HepG2 (cell line): ENCODE results near the gene CEP97. TPM values are rescaled to one million over a fixed set of nuclear protein-coding genes. Genes with fewer than 3 reads are reported as not detected.
A peak's percentile ranks its signal among the peaks of the same experiment; 100 is the strongest.

ENCODE experiments used
- ATAC-seq: fragments of 200-7000 bp; cut with Tn5 transposase; 3 replicates; pipeline ENCODE4 v1.9.1; 2020; ENCODE audit warnings: mild to moderate bottlenecking, moderate library complexity
- BruUV-seq: library from RNA; stranded (reverse); fragments of 400-500 nt; replicated peaks from 2 replicates; lab custom pipeline; 2021; lab: Mats Ljungman, UMichigan
- CTCF ChIA-PET: fragments of 300-600 bp; formaldehyde crosslinking; extraction: SDS; loops from one replicate; lab custom pipeline; 2021; ENCODE audit warnings: low total read pairs, inconsistent platforms, low intra/inter-chr PET ratio; lab: Yijun Ruan, JAX
- POLR2A ChIA-PET: fragments of 350-600 bp; sonication (Branson Sonifier 250); formaldehyde crosslinking; loops from one replicate; lab custom pipeline; 2020; ENCODE audit warnings: antibody characterized with exemption, inconsistent platforms; lab: Yijun Ruan, JAX
- DNase-seq: peaks from one replicate; pipeline ENCODE4 v3.0.0-alpha.2; 2015; ENCODE audit warnings: low spot score
- FAIRE-seq: peaks from 3 replicates; lab custom pipeline; 2011; peaks lifted over from hg19 to GRCh38; lab: Jason Lieb, UNC
- H2AFZ ChIP-seq: one replicate; pipeline ENCODE4 v1.6.1; 2011; ENCODE audit warnings: low read length, inconsistent platforms
- H3K27ac ChIP-seq: fragments of 300-600 bp; 3 replicates; pipeline ENCODE4 v1.8.0; 2011; ENCODE audit warnings: mixed run types, mild to moderate bottlenecking, mixed read lengths, low read length, inconsistent platforms; ENCODE audit not compliant: insufficient read depth; ENCODE audit errors: extremely low read length
- H3K27me3 ChIP-seq, 2 experiments: fragments of 200-600 bp in 1 of 2; 2 replicates in 1 of 2; 3 replicates in 1 of 2; pipeline versions ENCODE4 v1.6.0 to v1.8.0; 2011; ENCODE audit warnings: low read length in 2 of 2, mild to moderate bottlenecking in 2 of 2, moderate library complexity in 2 of 2, inconsistent platforms in 1 of 2; ENCODE audit not compliant: insufficient read depth in 2 of 2, control insufficient read depth in 1 of 2
- H3K36me3 ChIP-seq, 2 experiments: fragments of 200-600 bp in 1 of 2; replicated peaks in 1 of 2; 2 replicates in 1 of 2; 3 replicates in 1 of 2; pipeline versions ENCODE4 v1.5.1 to v1.8.0; 2011; ENCODE audit warnings: low read length in 2 of 2, inconsistent platforms in 1 of 2; ENCODE audit not compliant: insufficient read depth in 2 of 2, control insufficient read depth in 1 of 2
- H3K4me1 ChIP-seq: 2 replicates; pipeline ENCODE4 v1.5.1; 2012; ENCODE audit warnings: low read length, inconsistent platforms; ENCODE audit not compliant: insufficient read depth
- H3K4me2 ChIP-seq: 2 replicates; pipeline ENCODE4 v1.6.0; 2011; ENCODE audit warnings: low read depth, low read length, inconsistent platforms
- H3K4me3 ChIP-seq, 3 experiments: fragments of 200-600 bp in 1 of 3; sonication (generic), shearing (Covaris generic) in 1 of 3; replicated peaks in 1 of 3; 2 replicates each; pipeline ENCODE4 v1.5.1; 2011 to 2016; ENCODE audit warnings: low read length in 3 of 3, inconsistent platforms in 2 of 3, low read depth in 2 of 3, mild to moderate bottlenecking in 2 of 3, control low read depth in 1 of 3, mixed read lengths in 1 of 3; ENCODE audit not compliant: insufficient read depth in 1 of 3
- H3K79me2 ChIP-seq: one replicate; pipeline ENCODE4 v1.6.1; 2011; ENCODE audit warnings: low read length, inconsistent platforms; ENCODE audit not compliant: insufficient read depth
- H3K9ac ChIP-seq: 2 replicates; pipeline ENCODE4 v1.6.0; 2011; ENCODE audit warnings: mild to moderate bottlenecking, low read depth, low read length, inconsistent platforms; ENCODE audit not compliant: insufficient read depth
- H3K9me3 ChIP-seq: 2 replicates; pipeline ENCODE4 v1.5.1; 2012; ENCODE audit warnings: mild to moderate bottlenecking, low read length
- H4K20me1 ChIP-seq: 2 replicates; pipeline ENCODE4 v1.6.0; 2011; ENCODE audit warnings: inconsistent platforms, mild to moderate bottlenecking, low read length, moderate library complexity; ENCODE audit not compliant: insufficient read depth
- CENPX ChIP-seq: sonication (generic); formaldehyde crosslinking; IDR thresholded peaks from 2 replicates; pipeline ENCODE4 v1.9.0; 2021; ENCODE audit warnings: mild to moderate bottlenecking, missing genetic modification reagents, moderate library complexity
- FOXO1 ChIP-seq: sonication (generic); formaldehyde crosslinking; IDR thresholded peaks from 2 replicates; pipeline ENCODE4 v1.4.0; 2020; ENCODE audit warnings: missing genetic modification reagents
- HDAC2 ChIP-seq: sonication (generic); formaldehyde crosslinking; IDR thresholded peaks from 2 replicates; pipeline ENCODE4 v1.4.0; 2020; ENCODE audit warnings: missing genetic modification reagents
- HNF4A ChIP-seq: sonication (generic); formaldehyde crosslinking; IDR thresholded peaks from 2 replicates; pipeline ENCODE4 v1.4.0; 2020; ENCODE audit warnings: missing genetic modification reagents
- IKZF1 ChIP-seq: fragments of 450-650 bp; IDR thresholded peaks from 2 replicates; pipeline ENCODE4 v1.7.1; 2016
- MAFK ChIP-seq, 2 experiments: IDR thresholded peaks in 1 of 2; conservative IDR thresholded peaks in 1 of 2; 2 replicates each; pipeline ENCODE4 v1.6.1; 2011; ENCODE audit warnings: improper control_type of control experiment in 2 of 2, low read length in 2 of 2
- MLLT10 ChIP-seq: sonication (generic); formaldehyde crosslinking; IDR thresholded peaks from 2 replicates; pipeline ENCODE4 v1.4.0; 2020; ENCODE audit warnings: missing genetic modification reagents
- MTA1 ChIP-seq: sonication (generic); formaldehyde crosslinking; IDR thresholded peaks from 2 replicates; pipeline ENCODE4 v1.4.0; 2020; ENCODE audit warnings: missing genetic modification reagents, mild to moderate bottlenecking, borderline replicate concordance
- NONO ChIP-seq, 2 experiments: fragments of 450-650 bp in 1 of 2; sonication (generic) in 1 of 2; formaldehyde crosslinking in 1 of 2; IDR thresholded peaks in 1 of 2; conservative IDR thresholded peaks in 1 of 2; 2 replicates each; pipeline versions ENCODE4 v1.6.1 to v1.8.0; 2017 to 2022; ENCODE audit warnings: mild to moderate bottlenecking in 1 of 2, missing genetic modification reagents in 1 of 2, moderate library complexity in 1 of 2
- PITX1 ChIP-seq: sonication (generic); formaldehyde crosslinking; IDR thresholded peaks from 2 replicates; pipeline ENCODE4 v1.5.1; 2020; ENCODE audit warnings: mild to moderate bottlenecking, missing genetic modification reagents
- POLR2AphosphoS2 ChIP-seq: IDR thresholded peaks from 2 replicates; pipeline ENCODE4 v1.6.1; 2011; ENCODE audit warnings: low read depth, low read length, improper control_type of control experiment
- ZFP36L1 ChIP-seq: sonication (generic); formaldehyde crosslinking; IDR thresholded peaks from 2 replicates; pipeline ENCODE4 v1.8.0; 2022; ENCODE audit warnings: mild to moderate bottlenecking, missing genetic modification reagents, moderate library complexity
- ZNF143 ChIP-seq: sonication (generic); formaldehyde crosslinking; IDR thresholded peaks from 2 replicates; pipeline ENCODE4 v1.4.0; 2020; ENCODE audit warnings: missing genetic modification reagents
- ZNF792 ChIP-seq: IDR thresholded peaks from 2 replicates; pipeline ENCODE4 v1.6.1; 2016
- ZSCAN22 ChIP-seq: sonication (generic); formaldehyde crosslinking; IDR thresholded peaks from 2 replicates; pipeline ENCODE4 v1.4.0; 2020; ENCODE audit warnings: mild to moderate bottlenecking, missing genetic modification reagents
- WGBS: methylation state at CpG from one replicate; pipeline ENCODE4 v1.1.6; 2017; ENCODE audit warnings: low lambda C conversion rate; 5-methylcytosine and 5-hydroxymethylcytosine counted together
- in situ Hi-C: cut with HindIII; loops from 2 replicates; pipeline ENCODE4 v1.10.0; 2017; ENCODE audit warnings: low pct_unique_long_range_greater_than_20kb; ENCODE audit not compliant: extremely low pct_ligation_motif_present
- intact Hi-C: fragments of 100-400 bp; cut with micrococcal nuclease; formaldehyde crosslinking; loops from one replicate; pipeline ENCODE4 v1.10.0; 2022; ENCODE audit not compliant: unreplicated experiment
- polyA plus RNA-seq, 8 experiments: library from polyadenylated mRNA; depleted of rRNA in 3 of 8; stranded (reverse) in 7 of 8; unstranded in 1 of 8; fragments of >200 nt; fragmentation: Illumina TruSeq in 4 of 8; extraction: Trizol in 4 of 8; gene quantifications; 2 replicates each; pipeline versions ENCODE4 v1.2.1 to v1.2.3, GENCODE V29; 2011 to 2016; ENCODE audit warnings: low read depth in 4 of 8, missing spikeins in 1 of 8, mixed read lengths in 1 of 8; ENCODE audit not compliant: insufficient read depth in 1 of 8
- total RNA-seq, 5 experiments: library from RNA; depleted of rRNA; stranded (reverse); fragments of >200 nt; fragmentation: Illumina TruSeq; extraction: Trizol; gene quantifications; 2 replicates each; pipeline ENCODE4 v1.2.3, GENCODE V29; 2016; ENCODE audit warnings: low read depth in 1 of 5
- TF ChIP-seq, protein P1 (sequence below): sonication (generic); formaldehyde crosslinking; IDR thresholded peaks from 2 replicates; pipeline ENCODE4 v1.8.0; 2022; ENCODE audit warnings: missing genetic modification reagents, mild to moderate bottlenecking, moderate library complexity, borderline replicate concordance
- TF ChIP-seq, protein P2 (sequence below): IDR thresholded peaks from 2 replicates; pipeline ENCODE4 v1.6.1; 2016; ENCODE audit warnings: low read depth, missing genetic modification reagents, missing compliant biosample characterization

CEP97 gene
- total and polyA plus RNA-seq, 2 of the 13 experiments (the other 11 are each of a cell fraction or from before 2014, with no cell fraction given) = 0.99 to 6.5 TPM

DNA sequence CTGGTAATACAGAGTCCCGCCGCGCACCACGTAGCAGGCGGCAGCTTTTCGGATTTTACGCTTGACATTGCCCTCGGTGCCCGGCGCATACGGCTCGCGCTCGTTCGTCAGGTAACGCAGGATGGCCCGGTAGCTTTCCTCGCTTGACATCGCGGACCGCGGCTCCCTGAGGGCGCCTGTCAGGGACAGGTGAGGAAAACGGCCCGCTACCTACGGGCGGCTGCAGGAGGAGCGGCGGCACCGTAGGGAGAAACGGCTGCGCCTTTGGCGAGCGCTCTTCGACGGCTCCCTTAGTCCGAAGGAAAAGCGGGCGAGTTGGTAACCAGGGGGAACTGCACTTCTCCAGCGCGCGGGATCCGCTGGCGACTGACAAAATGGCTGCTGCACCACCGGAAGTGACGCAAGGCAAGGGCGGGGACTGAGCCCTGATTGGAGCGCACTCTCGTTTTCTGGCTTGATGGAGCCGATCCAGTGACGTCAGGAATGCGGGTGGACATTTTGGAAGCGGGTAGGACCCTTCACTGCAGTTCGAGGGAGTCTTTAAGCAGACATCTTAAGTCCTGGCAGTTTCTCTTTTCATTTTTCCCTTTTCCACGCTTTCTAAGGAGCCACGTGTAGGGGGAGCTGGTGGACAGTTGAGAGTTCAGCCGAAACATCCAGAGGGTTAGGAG, 47.5 kb upstream of the CEP97 start, which contains the start of gene ZBTB11:
ZBTB11 (minus strand) TSS at position 368 of the 671 bp plus-strand sequence; CDS start at position 150, 218 bp downstream.
- peak within 1 kb of the TSS; percentile 93 for H3K9ac ChIP-seq
- BruUV-seq = TSS peak; percentile 22
- DNase-seq = peak; percentile 99
- H3K27me3 ChIP-seq = no peaks in the 10 kb centered on the region
- peaks cover 16% of the 10 kb centered on the region for H4K20me1 ChIP-seq
- peak within 1 kb of the TSS; percentile 85 to 94 (median 92) for H3K4me3 ChIP-seq
- H3K9me3 ChIP-seq = no peaks in the 10 kb centered on the region
- H3K4me1 ChIP-seq = peaks cover 47% of the 10 kb centered on the region
- intact Hi-C loops (loop anchor here (1.0 to 2.0 kb wide), 3 partner anchors 9 to 844 kb away; partner anchors contain the start of genes NFKBIZ and RPL24), in situ Hi-C loops (no loop called here)
- WGBS = 2% methylated on average over 22 of the region's 57 CpGs
- peaks cover 44% of the 10 kb centered on the region for H3K79me2 ChIP-seq
- ChIA-PET POLR2A (interaction anchor here (0.9 to 3.7 kb wide), 11 partner anchors 9 to 210 kb away, joined by 3 to 106 read pairs (median 7); partner anchors contain the start of genes CEP97, NFKBIZ, NXPE3 and PCNP), CTCF (no interaction called here)
- H3K27ac ChIP-seq = peak within 1 kb of the TSS; percentile 91
- peak; percentile 81 for ATAC-seq
- H3K4me2 ChIP-seq = peak within 1 kb of the TSS; percentile 71
- peak; percentile 100 for FAIRE-seq
- H3K36me3 ChIP-seq = peaks cover 8 to 20% of the 10 kb centered on the region in 2 experiments
- no peak within 1 kb of the TSS for H2AFZ ChIP-seq
- TF ChIP-seq ZNF792 (CRISPR knock-in tag) = peak; percentile 24
- TF ChIP-seq MLLT10 (CRISPR knock-in tag) = no peak
- TF ChIP-seq POLR2AphosphoS2 = no peak
- peak; percentile 23; the same call in 1 of the 2 replicates for TF ChIP-seq FOXO1 (CRISPR knock-in tag)
- no peak for TF ChIP-seq ZSCAN22 (CRISPR knock-in tag)
- TF ChIP-seq, protein P1, sequence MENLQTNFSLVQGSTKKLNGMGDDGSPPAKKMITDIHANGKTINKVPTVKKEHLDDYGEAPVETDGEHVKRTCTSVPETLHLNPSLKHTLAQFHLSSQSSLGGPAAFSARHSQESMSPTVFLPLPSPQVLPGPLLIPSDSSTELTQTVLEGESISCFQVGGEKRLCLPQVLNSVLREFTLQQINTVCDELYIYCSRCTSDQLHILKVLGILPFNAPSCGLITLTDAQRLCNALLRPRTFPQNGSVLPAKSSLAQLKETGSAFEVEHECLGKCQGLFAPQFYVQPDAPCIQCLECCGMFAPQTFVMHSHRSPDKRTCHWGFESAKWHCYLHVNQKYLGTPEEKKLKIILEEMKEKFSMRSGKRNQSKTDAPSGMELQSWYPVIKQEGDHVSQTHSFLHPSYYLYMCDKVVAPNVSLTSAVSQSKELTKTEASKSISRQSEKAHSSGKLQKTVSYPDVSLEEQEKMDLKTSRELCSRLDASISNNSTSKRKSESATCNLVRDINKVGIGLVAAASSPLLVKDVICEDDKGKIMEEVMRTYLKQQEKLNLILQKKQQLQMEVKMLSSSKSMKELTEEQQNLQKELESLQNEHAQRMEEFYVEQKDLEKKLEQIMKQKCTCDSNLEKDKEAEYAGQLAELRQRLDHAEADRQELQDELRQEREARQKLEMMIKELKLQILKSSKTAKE (CRISPR knock-in tag) = no peak
- TF ChIP-seq NONO (IDR thresholded peaks at IDR 0.05) = no peak
- peak; percentile 75; the same call in 1 of the 2 replicates for TF ChIP-seq NONO (CRISPR knock-in tag; conservative IDR thresholded peaks at IDR 0.05)
- TF ChIP-seq PITX1 (CRISPR knock-in tag) = peak; percentile 62; the same call in 1 of the 2 replicates
- peak; percentile 17; the same call in 1 of the 2 replicates for TF ChIP-seq HNF4A (CRISPR knock-in tag)
- TF ChIP-seq ZNF143 = peak; percentile 76
- peak; percentile 25; the same call in 1 of the 2 replicates for TF ChIP-seq MTA1 (CRISPR knock-in tag)
- TF ChIP-seq, protein P2, sequence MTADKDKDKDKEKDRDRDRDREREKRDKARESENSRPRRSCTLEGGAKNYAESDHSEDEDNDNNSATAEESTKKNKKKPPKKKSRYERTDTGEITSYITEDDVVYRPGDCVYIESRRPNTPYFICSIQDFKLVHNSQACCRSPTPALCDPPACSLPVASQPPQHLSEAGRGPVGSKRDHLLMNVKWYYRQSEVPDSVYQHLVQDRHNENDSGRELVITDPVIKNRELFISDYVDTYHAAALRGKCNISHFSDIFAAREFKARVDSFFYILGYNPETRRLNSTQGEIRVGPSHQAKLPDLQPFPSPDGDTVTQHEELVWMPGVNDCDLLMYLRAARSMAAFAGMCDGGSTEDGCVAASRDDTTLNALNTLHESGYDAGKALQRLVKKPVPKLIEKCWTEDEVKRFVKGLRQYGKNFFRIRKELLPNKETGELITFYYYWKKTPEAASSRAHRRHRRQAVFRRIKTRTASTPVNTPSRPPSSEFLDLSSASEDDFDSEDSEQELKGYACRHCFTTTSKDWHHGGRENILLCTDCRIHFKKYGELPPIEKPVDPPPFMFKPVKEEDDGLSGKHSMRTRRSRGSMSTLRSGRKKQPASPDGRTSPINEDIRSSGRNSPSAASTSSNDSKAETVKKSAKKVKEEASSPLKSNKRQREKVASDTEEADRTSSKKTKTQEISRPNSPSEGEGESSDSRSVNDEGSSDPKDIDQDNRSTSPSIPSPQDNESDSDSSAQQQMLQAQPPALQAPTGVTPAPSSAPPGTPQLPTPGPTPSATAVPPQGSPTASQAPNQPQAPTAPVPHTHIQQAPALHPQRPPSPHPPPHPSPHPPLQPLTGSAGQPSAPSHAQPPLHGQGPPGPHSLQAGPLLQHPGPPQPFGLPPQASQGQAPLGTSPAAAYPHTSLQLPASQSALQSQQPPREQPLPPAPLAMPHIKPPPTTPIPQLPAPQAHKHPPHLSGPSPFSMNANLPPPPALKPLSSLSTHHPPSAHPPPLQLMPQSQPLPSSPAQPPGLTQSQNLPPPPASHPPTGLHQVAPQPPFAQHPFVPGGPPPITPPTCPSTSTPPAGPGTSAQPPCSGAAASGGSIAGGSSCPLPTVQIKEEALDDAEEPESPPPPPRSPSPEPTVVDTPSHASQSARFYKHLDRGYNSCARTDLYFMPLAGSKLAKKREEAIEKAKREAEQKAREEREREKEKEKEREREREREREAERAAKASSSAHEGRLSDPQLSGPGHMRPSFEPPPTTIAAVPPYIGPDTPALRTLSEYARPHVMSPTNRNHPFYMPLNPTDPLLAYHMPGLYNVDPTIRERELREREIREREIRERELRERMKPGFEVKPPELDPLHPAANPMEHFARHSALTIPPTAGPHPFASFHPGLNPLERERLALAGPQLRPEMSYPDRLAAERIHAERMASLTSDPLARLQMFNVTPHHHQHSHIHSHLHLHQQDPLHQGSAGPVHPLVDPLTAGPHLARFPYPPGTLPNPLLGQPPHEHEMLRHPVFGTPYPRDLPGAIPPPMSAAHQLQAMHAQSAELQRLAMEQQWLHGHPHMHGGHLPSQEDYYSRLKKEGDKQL (CRISPR knock-in tag) = 0 out of 2 replicates have a peak, but pooled peaks have one; percentile 39
- peak; percentile 53; the same call in 1 of the 2 replicates for TF ChIP-seq HDAC2 (CRISPR knock-in tag)
- TF ChIP-seq IKZF1 = no peak
- no peak for TF ChIP-seq MAFK (conservative IDR thresholded peaks at IDR 0.05 in 1 of 2, IDR thresholded peaks at IDR 0.05 in 1 of 2; ENCODE audit: low read length in 2 of 2)
- no peak for TF ChIP-seq ZFP36L1
- no peak for TF ChIP-seq CENPX (CRISPR knock-in tag)
